Measurements from ENCODE around the gene EEFSEC. TPM values are rescaled to one million over a fixed set of nuclear protein-coding genes. Genes with fewer than 3 reads are reported as not detected.
A peak's percentile ranks its signal among the peaks of the same experiment; 100 is the strongest.

EEFSEC gene
- total RNA-seq, 1 donor from 2014 or later, result 15.6 TPM

- Mint-ChIP-seq H3K4me1 (ENCODE audit: unreplicated experiment) (peaks cover 27% of the 10 kb centered on the region), H3K27ac (ENCODE audit: unreplicated experiment) (no peak overlapping the region), H3K4me3 (ENCODE audit: unreplicated experiment) (no peak overlapping the region), H3K27me3 (ENCODE audit: unreplicated experiment) (peaks cover 68% of the 10 kb centered on the region), H3K9me3 (ENCODE audit: unreplicated experiment) (peaks cover 5% of the 10 kb centered on the region), H3K36me3 (ENCODE audit: unreplicated experiment) (no peaks in the 10 kb centered on the region)
- TF ChIP-seq, protein P1, sequence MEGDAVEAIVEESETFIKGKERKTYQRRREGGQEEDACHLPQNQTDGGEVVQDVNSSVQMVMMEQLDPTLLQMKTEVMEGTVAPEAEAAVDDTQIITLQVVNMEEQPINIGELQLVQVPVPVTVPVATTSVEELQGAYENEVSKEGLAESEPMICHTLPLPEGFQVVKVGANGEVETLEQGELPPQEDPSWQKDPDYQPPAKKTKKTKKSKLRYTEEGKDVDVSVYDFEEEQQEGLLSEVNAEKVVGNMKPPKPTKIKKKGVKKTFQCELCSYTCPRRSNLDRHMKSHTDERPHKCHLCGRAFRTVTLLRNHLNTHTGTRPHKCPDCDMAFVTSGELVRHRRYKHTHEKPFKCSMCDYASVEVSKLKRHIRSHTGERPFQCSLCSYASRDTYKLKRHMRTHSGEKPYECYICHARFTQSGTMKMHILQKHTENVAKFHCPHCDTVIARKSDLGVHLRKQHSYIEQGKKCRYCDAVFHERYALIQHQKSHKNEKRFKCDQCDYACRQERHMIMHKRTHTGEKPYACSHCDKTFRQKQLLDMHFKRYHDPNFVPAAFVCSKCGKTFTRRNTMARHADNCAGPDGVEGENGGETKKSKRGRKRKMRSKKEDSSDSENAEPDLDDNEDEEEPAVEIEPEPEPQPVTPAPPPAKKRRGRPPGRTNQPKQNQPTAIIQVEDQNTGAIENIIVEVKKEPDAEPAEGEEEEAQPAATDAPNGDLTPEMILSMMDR (IDR thresholded peaks at IDR 0.05), result no peak
- no peak for DNase-seq (ENCODE audit: extremely low spot score, unreplicated experiment)
Observed at GRCh38 chr3:128434524-128434923, 281.2 kb downstream of the EEFSEC start.

DNA sequence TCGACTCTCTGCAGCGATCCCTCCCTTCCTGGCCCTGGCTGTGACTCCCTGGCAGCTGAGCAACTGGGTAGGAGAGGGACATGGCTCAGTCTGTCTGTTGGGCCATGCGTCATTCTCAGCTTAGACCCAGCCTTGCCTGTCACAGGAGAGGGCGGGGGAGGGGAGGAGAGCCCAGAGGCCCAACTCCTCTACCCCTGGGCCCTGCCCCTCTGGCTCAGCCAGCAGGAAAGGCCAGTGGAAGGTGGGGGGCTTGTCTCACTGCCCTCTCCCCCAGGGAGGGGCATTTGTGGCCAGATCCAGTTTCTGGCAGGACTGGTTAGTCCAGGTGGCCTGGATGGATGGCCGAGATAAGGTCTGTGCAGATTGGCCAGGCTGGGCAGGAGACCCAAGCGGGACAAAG lies 281.8 kb downstream of the EEFSEC start:
- H3K4me3 Mint-ChIP-seq (ENCODE audit: unreplicated experiment), result no peak overlapping the region
- TF ChIP-seq, protein P1 (IDR thresholded peaks at IDR 0.05), result no peak
- H3K27me3 Mint-ChIP-seq (ENCODE audit: unreplicated experiment), result peaks cover 66% of the 10 kb centered on the region
- peaks cover 26% of the 10 kb centered on the region for H3K4me1 Mint-ChIP-seq (ENCODE audit: unreplicated experiment)
- H3K9me3 Mint-ChIP-seq (ENCODE audit: unreplicated experiment), result peaks cover 5% of the 10 kb centered on the region
- no peak overlapping the region for H3K27ac Mint-ChIP-seq (ENCODE audit: unreplicated experiment)
- DNase-seq (ENCODE audit: extremely low spot score, unreplicated experiment), result no peak
- no peaks in the 10 kb centered on the region for H3K36me3 Mint-ChIP-seq (ENCODE audit: unreplicated experiment)

DNA sequence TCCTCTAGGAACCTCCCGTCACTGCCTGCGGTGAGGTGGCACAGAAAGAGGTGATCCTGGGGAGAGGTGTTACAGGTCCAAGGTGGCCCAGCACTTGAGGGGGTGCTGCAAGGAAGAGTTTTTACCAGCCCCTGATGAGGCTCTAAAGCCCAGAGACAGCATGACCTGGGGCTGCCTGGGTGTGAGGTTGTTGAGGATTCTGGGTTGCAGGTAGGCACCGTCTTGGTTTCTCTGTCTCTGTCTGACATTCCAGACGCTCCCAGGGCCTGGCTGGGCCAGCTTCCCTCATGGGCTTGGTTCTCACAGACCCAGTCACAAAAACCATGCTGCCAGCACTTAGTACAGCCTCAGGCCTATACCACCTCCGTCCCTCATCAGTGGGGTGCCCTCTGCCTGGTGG lies 282.3 kb downstream of the EEFSEC start:
- H3K27me3 Mint-ChIP-seq (ENCODE audit: unreplicated experiment), result peaks cover 66% of the 10 kb centered on the region
- H3K27ac Mint-ChIP-seq (ENCODE audit: unreplicated experiment), result no peak overlapping the region
- no peak for DNase-seq (ENCODE audit: extremely low spot score, unreplicated experiment)
- H3K9me3 Mint-ChIP-seq (ENCODE audit: unreplicated experiment), result peaks cover 5% of the 10 kb centered on the region
- peaks cover 21% of the 10 kb centered on the region for H3K4me1 Mint-ChIP-seq (ENCODE audit: unreplicated experiment)
- no peaks in the 10 kb centered on the region for H3K36me3 Mint-ChIP-seq (ENCODE audit: unreplicated experiment)
- H3K4me3 Mint-ChIP-seq (ENCODE audit: unreplicated experiment), result no peak overlapping the region
- TF ChIP-seq, protein P1 (IDR thresholded peaks at IDR 0.05), result no peak

GRCh38 chr3:128436214-128436613 lies 282.9 kb downstream of the EEFSEC start:
- Mint-ChIP-seq H3K27ac (ENCODE audit: unreplicated experiment) (no peak overlapping the region), H3K4me3 (ENCODE audit: unreplicated experiment) (no peak overlapping the region), H3K9me3 (ENCODE audit: unreplicated experiment) (peaks cover 5% of the 10 kb centered on the region), H3K4me1 (ENCODE audit: unreplicated experiment) (peaks cover 20% of the 10 kb centered on the region), H3K36me3 (ENCODE audit: unreplicated experiment) (no peaks in the 10 kb centered on the region), H3K27me3 (ENCODE audit: unreplicated experiment) (peaks cover 62% of the 10 kb centered on the region)
- DNase-seq (ENCODE audit: extremely low spot score, unreplicated experiment), result no peak
- TF ChIP-seq, protein P1 (IDR thresholded peaks at IDR 0.05), result no peak

GRCh38 chr3:128438488-128439072 lies 285.3 kb downstream of the EEFSEC start:
- H3K27me3 Mint-ChIP-seq (ENCODE audit: unreplicated experiment), result peaks cover 57% of the 10 kb centered on the region
- no peaks in the 10 kb centered on the region for H3K36me3 Mint-ChIP-seq (ENCODE audit: unreplicated experiment)
- H3K27ac Mint-ChIP-seq (ENCODE audit: unreplicated experiment), result no peak overlapping the region
- H3K9me3 Mint-ChIP-seq (ENCODE audit: unreplicated experiment), result peaks cover 5% of the 10 kb centered on the region
- H3K4me3 Mint-ChIP-seq (ENCODE audit: unreplicated experiment), result no peak overlapping the region
- DNase-seq (ENCODE audit: extremely low spot score, unreplicated experiment), result no peak
- TF ChIP-seq, protein P1 (IDR thresholded peaks at IDR 0.05), result peak; percentile 32
- peaks cover 10% of the 10 kb centered on the region for H3K4me1 Mint-ChIP-seq (ENCODE audit: unreplicated experiment)
